GM12878 (cell line): ENCODE results near the gene CCDC141. TPM values are rescaled to one million over a fixed set of nuclear protein-coding genes. Genes with fewer than 3 reads are reported as not detected.

Experiments used
- ATF3 ChIP-seq: IDR thresholded peaks from 2 replicates; pipeline ENCODE4 v1.6.1; 2011; ENCODE audit warnings: low read depth, mild to moderate bottlenecking, low read length, moderate library complexity, borderline replicate concordance; ENCODE audit errors: extremely low read depth
- BCL11A ChIP-seq: IDR thresholded peaks from 2 replicates; pipeline ENCODE4 v1.6.1; 2011; ENCODE audit warnings: low read depth, low read length
- E4F1 ChIP-seq: fragments of 450-650 bp; IDR thresholded peaks from 2 replicates; pipeline ENCODE4 v1.6.1; 2018; ENCODE audit warnings: borderline replicate concordance, mild to moderate bottlenecking; ENCODE audit not compliant: partially characterized antibody
- EP300 ChIP-seq, 2 experiments: fragments of 150-350 bp in 1 of 2; IDR thresholded peaks; 2 replicates each; pipeline ENCODE4 v1.6.1; 2011 to 2012; ENCODE audit warnings: low read depth in 2 of 2, low read length in 2 of 2, borderline replicate concordance in 1 of 2, improper control_type of control experiment in 1 of 2, inconsistent platforms in 1 of 2; ENCODE audit not compliant: control insufficient read depth in 1 of 2
- GATAD2B ChIP-seq: fragments of 450-650 bp; conservative IDR thresholded peaks from 2 replicates; pipeline ENCODE4 v1.6.1; 2017; ENCODE audit warnings: low read depth, mild to moderate bottlenecking, moderate library complexity
- HDGF ChIP-seq: fragments of 450-650 bp; IDR thresholded peaks from 2 replicates; pipeline ENCODE4 v1.6.1; 2016; ENCODE audit warnings: antibody characterized with exemption
- IKZF2 ChIP-seq, 2 experiments: fragments of 450-650 bp; IDR thresholded peaks; 2 replicates each; pipeline ENCODE4 v1.6.1; 2017; ENCODE audit warnings: mild to moderate bottlenecking in 2 of 2, moderate library complexity in 2 of 2
- MYB ChIP-seq: fragments of 150-350 bp; IDR thresholded peaks from 2 replicates; pipeline ENCODE4 v1.6.1; 2014; ENCODE audit warnings: mild to moderate bottlenecking, low read depth, low read length, borderline replicate concordance
- MYC ChIP-seq: IDR thresholded peaks from 2 replicates; pipeline ENCODE4 v1.6.1; 2011; ENCODE audit warnings: mild to moderate bottlenecking, low read length, moderate library complexity, inconsistent platforms; ENCODE audit not compliant: insufficient read depth, insufficient replicate concordance, insufficient read length, severe bottlenecking
- NBN ChIP-seq: fragments of 450-650 bp; IDR thresholded peaks from 2 replicates; pipeline ENCODE4 v1.6.1; 2016
- POU2F2 ChIP-seq: IDR thresholded peaks from 3 replicates; pipeline ENCODE4 v1.6.1; 2011; ENCODE audit warnings: low read depth, mild to moderate bottlenecking, low read length, borderline replicate concordance
- RAD51 ChIP-seq: fragments of 450-650 bp; IDR thresholded peaks from 2 replicates; pipeline ENCODE4 v1.6.1; 2016; ENCODE audit warnings: moderate library complexity, mild to moderate bottlenecking, inconsistent platforms
- RB1 ChIP-seq: fragments of 450-650 bp; formaldehyde crosslinking; IDR thresholded peaks from 2 replicates; pipeline ENCODE4 v1.6.1; 2017; ENCODE audit warnings: mild to moderate bottlenecking, borderline replicate concordance
- RELB ChIP-seq: fragments of 450-650 bp; IDR thresholded peaks from 2 replicates; pipeline ENCODE4 v1.6.1; 2017; ENCODE audit warnings: low read depth, mild to moderate bottlenecking, moderate library complexity
- REST ChIP-seq: IDR thresholded peaks from 2 replicates; pipeline ENCODE4 v1.6.1; 2012; ENCODE audit warnings: mild to moderate bottlenecking, low read depth, low read length
- SIX5 ChIP-seq: IDR thresholded peaks from 2 replicates; pipeline ENCODE4 v1.6.1; 2011; ENCODE audit warnings: mild to moderate bottlenecking, low read depth, low read length, moderate library complexity; ENCODE audit not compliant: severe bottlenecking
- SMAD1 ChIP-seq: fragments of 450-650 bp; IDR thresholded peaks from 2 replicates; pipeline ENCODE4 v1.6.1; 2018; ENCODE audit warnings: mild to moderate bottlenecking, low read depth; ENCODE audit not compliant: partially characterized antibody
- SRF ChIP-seq, 2 experiments: IDR thresholded peaks; 2 replicates each; pipeline ENCODE4 v1.6.1; 2011; ENCODE audit warnings: low read depth in 2 of 2, low read length in 2 of 2, mild to moderate bottlenecking in 1 of 2, moderate library complexity in 1 of 2
- STAT3 ChIP-seq: IDR thresholded peaks from 2 replicates; pipeline ENCODE4 v1.6.1; 2011; ENCODE audit warnings: low read depth, low read length, improper control_type of control experiment
- SUPT20H ChIP-seq: IDR thresholded peaks from 2 replicates; pipeline ENCODE4 v1.6.1; 2011; ENCODE audit warnings: low read depth, mild to moderate bottlenecking, low read length, moderate library complexity, borderline replicate concordance; ENCODE audit not compliant: control insufficient read depth
- TARDBP ChIP-seq: IDR thresholded peaks from 2 replicates; pipeline ENCODE4 v1.6.1; 2016; ENCODE audit warnings: borderline replicate concordance
- TCF7 ChIP-seq: IDR thresholded peaks from 2 replicates; pipeline ENCODE4 v1.6.1; 2014; ENCODE audit warnings: antibody characterized with exemption, borderline replicate concordance
- ZSCAN29 ChIP-seq: fragments of 450-650 bp; IDR thresholded peaks from 2 replicates; pipeline ENCODE4 v1.6.1; 2017; ENCODE audit warnings: mild to moderate bottlenecking, moderate library complexity
- polyA plus RNA-seq, 11 experiments: library from polyadenylated mRNA; depleted of rRNA in 4 of 11; unstranded in 6 of 11; stranded (reverse) in 5 of 11; fragments of >200 nt; fragmentation: Nextera tagmentation in 4 of 11; fragmentation: Illumina TruSeq in 1 of 11; extraction: Ambion mirVana in 4 of 11; extraction: Trizol in 1 of 11; gene quantifications; 1 replicate in 1 of 11; 2 replicates in 10 of 11; pipeline versions ENCODE4 v1.2.1 to v1.2.3, GENCODE V29; 2011 to 2016; ENCODE audit warnings: inconsistent platforms in 2 of 11, missing spikeins in 2 of 11, low read depth in 1 of 11
- total RNA-seq, 4 experiments: library from RNA; depleted of rRNA in 3 of 4; stranded (reverse); fragments of >200 nt in 3 of 4; fragmentation: Illumina TruSeq in 1 of 4; extraction: Trizol in 1 of 4; gene quantifications; 2 replicates each; pipeline versions ENCODE4 v1.2.1 to v1.2.3, GENCODE V29; 2013 to 2021

The CCDC141 gene
- total and polyA plus RNA-seq, 10 of the 15 experiments (the other 5 are each of a cell fraction or from before 2014, with no cell fraction given): 0.84 to 12.5 (median 3.6) TPM

GRCh38 chr2:179031731-179032408 is 18.1 kb downstream of the CCDC141 start (continued):
- peak; percentile 92 for TF ChIP-seq RELB
- no peak for TF ChIP-seq RAD51
- no peak for TF ChIP-seq POU2F2
- TF ChIP-seq STAT3: no peak
- TF ChIP-seq ATF3: no peak
- TF ChIP-seq HDGF: no peak
- TF ChIP-seq TARDBP: no peak
- no peak for TF ChIP-seq SMAD1
- TF ChIP-seq MYB: 0 out of 2 replicates have a peak, but pooled peaks have one; percentile 23
- TF ChIP-seq NBN: no peak
- peak; percentile 22; the same call in 1 of the 2 replicates for TF ChIP-seq TCF7
- no peak for TF ChIP-seq REST
- no peak for TF ChIP-seq RB1
- TF ChIP-seq IKZF2 (IDR thresholded peaks at IDR 0.05): peak; percentile 77 to 82; a peak in 3 of 4 replicates
- TF ChIP-seq SIX5: no peak
- TF ChIP-seq BCL11A: peak; percentile 73
- TF ChIP-seq ZSCAN29: no peak
- TF ChIP-seq E4F1: no peak
- peak; percentile 51 to 65; a peak in 2 of 4 replicates for TF ChIP-seq EP300 (IDR thresholded peaks at IDR 0.05; ENCODE audit: borderline replicate concordance in 1 of 2, control insufficient read depth in 1 of 2, low read depth in 2 of 2, low read length in 2 of 2)
- no peak for TF ChIP-seq SRF (IDR thresholded peaks at IDR 0.05; ENCODE audit: low read depth in 2 of 2, low read length in 2 of 2)
- no peak for TF ChIP-seq MYC
- TF ChIP-seq GATAD2B: 0 out of 2 replicates have a peak, but pooled peaks have one; percentile 45
- TF ChIP-seq SUPT20H: no peak
